Neuron (in vitro differentiated cells): Measurements from ENCODE around the gene IGFALS.

Experiments used
- H2AFZ ChIP-seq: one replicate; pipeline ENCODE4 v1.6.1; 2013; ENCODE audit warnings: low read depth, mild to moderate bottlenecking, inconsistent platforms, low read length, moderate library complexity
- H3K27me3 ChIP-seq: one replicate; pipeline ENCODE4 v1.6.1; 2013; ENCODE audit warnings: low read length; ENCODE audit not compliant: insufficient read depth
- H3K36me3 ChIP-seq: one replicate; pipeline ENCODE4 v1.6.1; 2013; ENCODE audit warnings: low read length; ENCODE audit not compliant: insufficient read depth
- H3K4me1 ChIP-seq: one replicate; pipeline ENCODE4 v1.6.1; 2013; ENCODE audit warnings: low read length; ENCODE audit not compliant: insufficient read depth
- H3K4me3 ChIP-seq: 2 replicates; pipeline ENCODE4 v1.5.1; 2013; ENCODE audit warnings: mild to moderate bottlenecking, low read length, moderate library complexity
- H3K9me3 ChIP-seq: one replicate; pipeline ENCODE4 v1.6.1; 2013; ENCODE audit warnings: low read length

Gene IGFALS

GRCh38 chr16:1774448-1774780, 19.1 kb downstream of the IGFALS start:
- H3K9me3 ChIP-seq = no peaks in the 10 kb centered on the region
- peaks cover 19% of the 10 kb centered on the region for H3K4me1 ChIP-seq
- no peaks in the 10 kb centered on the region for H3K27me3 ChIP-seq
- peaks cover 41% of the 10 kb centered on the region for H3K36me3 ChIP-seq
- H2AFZ ChIP-seq = no peak overlapping the region
- peak overlapping the region; percentile 87 for H3K4me3 ChIP-seq

- H3K36me3 ChIP-seq = peaks cover 41% of the 10 kb centered on the region
- H3K4me3 ChIP-seq = peak overlapping the region; percentile 87
- peak overlapping the region; percentile 54 for H2AFZ ChIP-seq
- H3K27me3 ChIP-seq = no peaks in the 10 kb centered on the region
- peaks cover 19% of the 10 kb centered on the region for H3K4me1 ChIP-seq
- no peaks in the 10 kb centered on the region for H3K9me3 ChIP-seq
These were observed 19.6 kb downstream of the IGFALS start for GRCh38 chr16:1773703-1774447.

GRCh38 chr16:1772908-1773702, 20.4 kb downstream of the IGFALS start, which contains the start of gene MRPS34:
Gene MRPS34 (minus strand): TSS chr16:1773134. CDS start chr16:1773119, 15 bp downstream.
- Histone ChIP-seq H3K4me3 (peak within 1 kb of the TSS; percentile 87), H3K27me3 (no peaks in the 10 kb centered on the region), H2AFZ (peak within 1 kb of the TSS; percentile 54), H3K36me3 (peaks cover 46% of the 10 kb centered on the region), H3K9me3 (no peaks in the 10 kb centered on the region), H3K4me1 (peaks cover 19% of the 10 kb centered on the region)

- Histone ChIP-seq H3K9me3 (no peaks in the 10 kb centered on the region), H3K27me3 (no peaks in the 10 kb centered on the region), H3K4me3 (peak within 1 kb of the TSS; percentile 87), H2AFZ (peak within 1 kb of the TSS; percentile 54), H3K36me3 (peaks cover 47% of the 10 kb centered on the region), H3K4me1 (peaks cover 19% of the 10 kb centered on the region)
These were observed 21.1 kb downstream of the IGFALS start, which contains the start of gene EME2 for GRCh38 chr16:1772362-1772907. Gene EME2 (plus strand): TSS chr16:1772810. CDS start chr16:1773228, 418 bp downstream.

DNA sequence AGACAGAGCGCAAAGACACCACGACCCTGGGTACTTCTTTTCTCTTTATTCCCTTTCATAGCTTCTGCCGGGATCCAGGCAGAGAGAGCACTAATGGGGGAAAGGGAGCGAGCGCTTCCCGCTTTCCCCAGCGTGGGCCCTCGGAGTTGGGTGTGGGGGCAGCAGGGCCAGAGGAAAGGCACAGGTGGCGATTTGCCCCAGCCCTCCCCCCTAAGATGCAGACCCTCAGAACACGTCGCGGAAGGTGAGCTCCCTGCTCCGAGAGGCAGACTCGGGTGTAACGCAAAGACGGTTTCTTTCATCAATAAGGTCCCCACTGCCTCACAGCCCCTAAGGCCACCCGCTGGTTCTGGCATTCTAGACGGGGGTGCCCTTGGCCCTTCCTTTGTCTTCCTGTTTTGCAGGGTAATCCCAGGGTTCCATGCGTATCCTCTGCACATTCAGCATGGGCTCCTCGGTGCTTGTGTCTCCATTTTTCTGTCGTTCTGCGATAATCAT, 21.6 kb downstream of the IGFALS start:
- Histone ChIP-seq H3K9me3 (no peaks in the 10 kb centered on the region), H2AFZ (no peak overlapping the region), H3K36me3 (peaks cover 47% of the 10 kb centered on the region), H3K4me1 (peaks cover 19% of the 10 kb centered on the region), H3K27me3 (no peaks in the 10 kb centered on the region), H3K4me3 (peak overlapping the region; percentile 87)

- peak within 1 kb of the TSS; percentile 87 for H3K4me3 ChIP-seq
- H3K9me3 ChIP-seq = no peaks in the 10 kb centered on the region
- peaks cover 19% of the 10 kb centered on the region for H3K4me1 ChIP-seq
- no peak within 1 kb of the TSS for H2AFZ ChIP-seq
- peaks cover 49% of the 10 kb centered on the region for H3K36me3 ChIP-seq
- no peaks in the 10 kb centered on the region for H3K27me3 ChIP-seq
These were observed 22.2 kb downstream of the IGFALS start, which contains the start of gene NME3 for GRCh38 chr16:1771188-1771863. Gene NME3 (minus strand): TSS chr16:1771543. CDS start chr16:1771534, 9 bp downstream.

- peaks cover 19% of the 10 kb centered on the region for H3K4me1 ChIP-seq
- no peak overlapping the region for H3K4me3 ChIP-seq
- H3K27me3 ChIP-seq = no peaks in the 10 kb centered on the region
- no peak overlapping the region for H2AFZ ChIP-seq
- H3K36me3 ChIP-seq = peaks cover 49% of the 10 kb centered on the region
- H3K9me3 ChIP-seq = no peaks in the 10 kb centered on the region
These were observed 22.9 kb downstream of the IGFALS start for GRCh38 chr16:1770328-1771187.

DNA sequence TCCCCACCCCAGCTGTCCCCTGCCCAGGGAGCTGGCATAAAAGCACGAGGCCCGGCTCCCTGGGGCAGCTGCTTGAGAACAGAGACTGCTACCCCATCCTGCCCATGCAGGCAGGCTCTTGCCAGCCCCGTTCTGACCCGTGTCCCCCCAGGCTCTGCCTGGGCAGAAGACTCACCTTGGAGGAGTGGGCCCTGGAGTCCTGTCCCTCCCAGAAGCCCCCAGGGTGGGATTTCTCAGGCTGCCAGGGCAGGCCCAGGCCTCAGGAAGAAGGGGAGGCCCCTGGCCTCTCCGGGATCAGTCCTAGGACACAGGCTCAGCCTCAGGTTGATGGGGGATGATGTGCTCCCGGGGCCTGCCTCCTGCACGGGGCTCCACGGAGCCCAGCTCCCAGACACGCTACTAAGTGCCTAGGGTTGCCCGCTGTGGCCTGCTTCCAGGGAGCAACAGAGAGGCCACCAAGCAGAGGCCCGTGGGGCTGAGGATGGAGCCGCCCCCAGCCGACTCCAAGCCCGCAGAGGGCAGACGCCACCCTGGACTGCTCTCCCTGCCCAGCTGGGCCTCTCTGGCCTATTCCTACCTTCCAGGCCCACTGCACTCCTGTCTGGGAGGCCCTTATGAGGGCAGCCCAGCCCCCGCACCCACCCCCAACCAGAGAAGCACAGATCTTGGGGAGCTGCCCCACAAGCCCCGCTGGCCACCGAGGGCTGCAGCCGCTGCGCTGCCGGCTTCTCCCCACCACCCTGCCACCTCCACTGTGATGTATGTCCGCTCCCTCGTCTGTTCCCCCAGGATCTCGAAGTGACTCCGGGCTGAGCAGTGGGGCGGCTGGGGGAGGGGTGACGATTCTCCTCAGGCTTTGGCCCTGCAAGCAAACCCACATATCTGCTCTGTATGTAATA, 23.9 kb downstream of the IGFALS start:
- peaks cover 18% of the 10 kb centered on the region for H3K4me1 ChIP-seq
- no peak overlapping the region for H3K4me3 ChIP-seq
- H3K27me3 ChIP-seq = no peaks in the 10 kb centered on the region
- H3K9me3 ChIP-seq = no peaks in the 10 kb centered on the region
- peaks cover 53% of the 10 kb centered on the region for H3K36me3 ChIP-seq
- no peak overlapping the region for H2AFZ ChIP-seq

DNA sequence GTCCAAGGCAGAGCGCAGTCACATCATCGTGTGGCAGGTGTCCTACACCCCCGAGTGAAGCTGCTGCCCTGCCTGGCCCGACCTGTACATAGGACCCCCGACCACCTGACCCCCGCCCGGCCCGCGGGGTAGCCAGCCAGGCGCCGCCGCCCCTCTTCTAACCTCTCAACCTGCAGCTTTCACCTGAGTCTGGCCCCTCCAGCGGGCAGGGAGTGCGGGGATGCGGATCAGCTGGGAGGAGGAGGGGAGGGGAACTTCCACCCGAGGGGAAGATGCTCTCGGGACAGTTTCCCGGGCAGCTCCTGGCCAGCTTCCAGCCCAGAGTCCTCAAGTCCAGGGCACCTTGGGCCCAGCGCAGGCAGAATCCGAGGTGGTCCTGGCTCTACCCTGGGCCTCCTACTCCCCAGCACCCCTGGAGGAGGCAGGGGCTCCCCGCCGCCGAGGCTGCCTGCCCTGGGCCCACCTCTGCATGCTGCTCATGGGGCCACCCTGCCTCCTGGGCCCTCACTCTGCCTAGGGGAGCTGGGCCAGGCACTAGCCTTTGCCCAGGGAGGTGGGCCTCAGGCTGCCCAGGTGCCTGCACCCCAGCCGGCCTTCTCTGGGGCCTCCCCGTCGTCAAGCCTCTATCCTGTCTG, 24.6 kb downstream of the IGFALS start:
- H3K4me1 ChIP-seq = peaks cover 10% of the 10 kb centered on the region
- no peak overlapping the region for H3K4me3 ChIP-seq
- peaks cover 59% of the 10 kb centered on the region for H3K36me3 ChIP-seq
- no peak overlapping the region for H2AFZ ChIP-seq
- H3K27me3 ChIP-seq = no peaks in the 10 kb centered on the region
- H3K9me3 ChIP-seq = no peaks in the 10 kb centered on the region

GRCh38 chr16:1768061-1768766, 25.3 kb downstream of the IGFALS start:
- H3K9me3 ChIP-seq = no peaks in the 10 kb centered on the region
- no peaks in the 10 kb centered on the region for H3K27me3 ChIP-seq
- H3K4me1 ChIP-seq = peaks cover 8% of the 10 kb centered on the region
- peaks cover 63% of the 10 kb centered on the region for H3K36me3 ChIP-seq
- H3K4me3 ChIP-seq = no peak overlapping the region
- H2AFZ ChIP-seq = no peak overlapping the region
